HG02852 (cell line): ENCODE results near the gene SORL1.

Experiments used
- ATAC-seq: cut with Tn5 transposase; IDR thresholded peaks from one replicate; pipeline ENCODE4 v1.9.1; 2021; ENCODE audit warnings: mild to moderate bottlenecking, moderate library complexity; ENCODE audit not compliant: unreplicated experiment

The SORL1 gene

DNA sequence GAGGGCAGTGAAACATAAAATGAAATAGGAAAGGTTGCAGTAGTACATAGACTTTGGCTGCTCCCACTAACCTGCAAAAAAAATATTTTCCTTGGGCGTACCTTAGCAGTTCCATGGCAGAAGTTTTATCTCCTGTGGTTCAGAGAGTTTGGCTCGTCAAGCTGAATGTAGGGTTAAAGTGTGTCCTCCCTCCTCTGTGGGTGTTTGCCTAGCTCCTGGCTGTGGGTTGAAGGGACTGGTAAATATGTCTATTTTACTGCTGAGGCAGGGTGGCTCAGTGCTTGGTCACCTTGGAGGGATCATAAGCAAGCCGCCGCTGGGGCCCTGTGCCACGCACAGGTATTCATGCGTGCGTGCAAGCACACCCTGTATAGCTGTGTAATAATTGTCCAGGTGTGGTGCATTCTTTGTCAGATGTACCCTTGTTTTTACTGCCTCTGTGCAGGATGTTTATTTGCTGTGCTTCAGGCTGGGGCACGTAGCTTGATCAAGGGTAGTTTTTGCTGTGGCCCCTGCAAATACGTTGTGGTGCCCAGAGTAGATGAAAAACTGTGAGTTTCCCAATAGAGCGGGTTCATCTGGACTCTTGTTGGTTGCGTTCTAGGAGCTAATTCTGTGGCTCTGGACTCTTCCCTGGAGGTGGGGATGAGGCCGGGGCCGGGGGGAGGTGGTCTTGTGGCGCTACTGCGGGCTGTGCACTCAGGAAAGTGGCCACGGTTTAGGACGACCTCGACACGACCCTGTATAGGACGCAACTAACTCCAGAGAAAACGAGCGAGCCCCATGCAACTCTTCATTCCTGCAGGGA is 732 bp upstream of the SORL1 start:
- ATAC-seq: no peak

- ATAC-seq: no peak
Measured at GRCh38 chr11:121452609-121453150, 566 bp downstream of the SORL1 start, which contains the start of gene SORL1-AS1. Gene SORL1-AS1, minus strand, starts transcription at chr11:121452967.

DNA sequence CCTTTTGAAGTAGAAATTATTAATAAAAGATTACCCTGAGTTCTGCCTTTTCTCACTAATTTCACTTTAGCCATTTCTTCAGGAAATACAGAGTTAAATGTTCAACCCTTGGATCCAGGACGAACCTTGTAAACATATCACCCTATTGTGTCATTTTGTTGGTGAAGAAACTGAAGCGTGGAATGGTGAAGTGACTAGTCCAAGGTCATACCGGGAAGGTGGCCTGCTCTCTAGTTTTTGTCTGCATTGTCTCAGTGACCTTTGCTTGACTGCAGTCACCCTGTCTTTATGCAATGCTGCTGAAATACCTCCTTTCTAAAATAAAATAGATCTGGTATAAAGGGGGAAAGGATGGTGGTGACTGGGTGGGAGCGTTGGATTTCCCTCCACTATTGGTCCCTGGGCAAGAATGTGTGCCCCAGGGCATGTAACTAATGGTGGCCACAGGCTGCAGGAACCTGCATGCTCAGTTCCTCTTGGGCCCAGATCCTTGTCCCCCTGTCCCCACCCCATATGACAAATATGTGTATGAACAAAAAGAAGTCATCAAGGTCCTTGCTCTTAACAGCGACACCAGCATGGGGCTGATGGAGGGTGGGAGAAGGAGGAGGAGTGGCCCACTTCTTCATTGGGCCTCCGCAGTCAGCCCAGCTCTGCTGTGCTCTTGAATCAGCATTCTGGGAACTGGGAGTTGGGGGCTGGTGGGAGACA is 1.6 kb downstream of the SORL1 start:
- ATAC-seq: no peak

DNA sequence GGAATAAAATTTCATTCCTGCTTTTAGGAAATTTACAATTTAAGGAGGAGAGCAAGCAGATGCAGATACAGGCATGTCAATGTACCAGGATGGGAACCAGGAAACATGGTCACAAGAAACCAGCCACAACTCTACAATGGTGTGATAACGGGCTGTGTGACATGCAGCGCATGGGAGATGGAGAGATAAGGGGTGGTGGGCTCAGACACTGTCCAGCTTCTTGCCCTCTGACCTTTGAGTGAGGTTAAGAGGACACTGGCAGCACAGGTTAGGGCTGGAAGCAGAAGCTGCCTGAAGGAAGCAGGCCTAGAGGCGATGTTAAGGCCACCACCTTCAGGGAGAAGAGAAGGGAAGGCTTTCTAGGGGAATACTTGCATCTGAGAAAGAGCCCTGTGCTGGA is 3.0 kb downstream of the SORL1 start:
- no peak for ATAC-seq

DNA sequence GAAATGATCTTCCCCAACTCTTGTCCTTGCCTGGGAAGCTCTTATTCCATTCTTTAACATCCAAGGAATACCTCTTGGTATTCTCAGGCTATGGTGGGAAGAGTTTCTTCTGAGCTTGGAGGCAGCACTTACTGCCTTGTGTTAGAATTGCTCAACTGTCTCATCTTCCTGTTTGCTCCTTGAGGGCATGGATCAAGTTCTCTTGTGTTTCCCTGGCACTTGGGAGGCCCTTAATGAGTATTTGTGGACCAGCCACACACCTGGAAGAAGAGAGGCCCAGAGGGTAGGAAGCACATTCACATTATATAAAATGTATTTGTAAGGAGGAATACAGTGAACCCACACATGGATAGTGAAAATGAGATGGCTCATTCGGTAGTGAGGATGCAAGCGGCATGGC is 4.0 kb downstream of the SORL1 start:
- ATAC-seq: no peak

GRCh38 chr11:121456816-121457431 is 4.8 kb downstream of the SORL1 start:
- ATAC-seq: no peak

GRCh38 chr11:121458551-121458950 is 6.4 kb downstream of the SORL1 start:
- ATAC-seq: no peak

GRCh38 chr11:121459413-121460017 is 7.4 kb downstream of the SORL1 start:
- ATAC-seq: no peak

DNA sequence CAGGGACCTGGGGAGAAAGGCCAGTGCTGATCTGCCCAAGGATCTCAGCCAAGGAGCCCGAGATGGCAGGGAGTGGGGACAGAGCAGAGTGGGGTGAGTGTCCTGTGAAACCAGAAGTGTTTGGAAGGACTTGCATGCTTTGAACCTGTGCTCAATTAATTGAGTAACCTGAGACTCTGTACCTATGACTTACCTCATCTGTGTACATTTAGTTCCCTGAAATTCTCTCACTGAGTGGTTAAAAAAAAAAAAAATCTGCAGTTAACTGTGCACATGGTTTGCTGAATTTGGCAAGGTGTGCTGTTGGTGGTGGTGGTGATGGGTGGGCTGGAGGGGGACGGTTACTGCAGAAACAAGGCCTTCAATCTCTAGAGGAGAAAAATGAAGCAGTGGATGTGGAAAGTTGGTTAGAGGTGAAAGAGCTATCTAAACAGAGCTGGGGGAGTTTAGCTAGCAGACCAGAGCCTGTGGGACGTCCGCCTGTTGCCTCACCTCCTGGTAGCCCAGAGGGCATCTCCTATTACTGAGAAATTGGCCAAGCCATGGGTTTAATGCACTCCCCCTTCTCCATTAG is 8.9 kb downstream of the SORL1 start:
- ATAC-seq: no peak

GRCh38 chr11:121461843-121462242 is 9.7 kb downstream of the SORL1 start:
- no peak for ATAC-seq

DNA sequence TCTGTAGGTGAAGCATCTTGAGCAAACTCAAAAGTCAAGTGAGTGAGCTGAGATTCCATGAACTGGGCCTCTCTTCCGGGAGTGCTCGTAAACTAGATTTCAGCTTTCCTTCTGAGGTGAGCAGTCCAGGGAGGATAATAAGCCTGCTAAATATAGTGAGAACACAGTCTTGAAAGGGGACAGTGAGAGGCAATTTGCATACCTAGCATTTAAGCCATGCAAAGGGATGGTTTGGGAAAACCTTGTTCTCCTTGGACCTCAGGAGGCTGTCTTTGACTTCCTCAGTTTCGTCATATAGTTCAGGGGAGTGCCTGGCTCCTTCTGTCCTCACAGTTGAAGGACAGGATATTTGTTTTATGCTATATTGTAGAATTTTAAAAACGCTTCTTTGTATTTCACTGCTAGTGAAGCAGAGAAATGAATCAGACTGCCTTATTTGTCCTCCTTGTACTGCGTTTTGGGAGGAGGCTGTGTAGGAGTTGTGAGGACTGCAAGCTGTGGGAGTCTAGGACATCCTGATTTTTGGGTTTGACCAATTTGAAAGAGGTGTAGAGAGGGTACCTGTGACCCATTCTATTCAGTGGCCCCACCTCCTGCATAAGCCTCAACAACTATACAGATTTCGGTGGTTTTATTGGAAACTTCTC is 11.7 kb downstream of the SORL1 start:
- no peak for ATAC-seq

GRCh38 chr11:121464352-121464946 is 12.3 kb downstream of the SORL1 start:
- ATAC-seq: peak; percentile 34

DNA sequence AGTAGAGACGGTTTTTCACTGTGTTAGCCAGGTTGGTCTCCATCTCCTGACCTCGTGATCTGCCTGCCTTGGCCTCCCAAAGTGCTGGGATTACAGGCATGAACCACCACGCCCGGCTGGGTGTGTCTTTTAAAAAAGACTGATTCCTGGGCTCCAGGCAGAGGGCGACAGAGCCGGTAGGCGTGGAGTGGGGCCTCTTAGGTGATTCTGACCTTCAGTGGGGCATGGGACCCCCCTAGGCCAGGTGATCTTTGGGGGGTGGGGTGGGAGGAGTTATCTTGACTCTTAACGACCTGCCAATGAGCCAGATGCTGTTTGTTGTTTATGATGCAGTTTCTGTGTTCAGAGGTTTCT is 13.6 kb downstream of the SORL1 start:
- no peak for ATAC-seq

DNA sequence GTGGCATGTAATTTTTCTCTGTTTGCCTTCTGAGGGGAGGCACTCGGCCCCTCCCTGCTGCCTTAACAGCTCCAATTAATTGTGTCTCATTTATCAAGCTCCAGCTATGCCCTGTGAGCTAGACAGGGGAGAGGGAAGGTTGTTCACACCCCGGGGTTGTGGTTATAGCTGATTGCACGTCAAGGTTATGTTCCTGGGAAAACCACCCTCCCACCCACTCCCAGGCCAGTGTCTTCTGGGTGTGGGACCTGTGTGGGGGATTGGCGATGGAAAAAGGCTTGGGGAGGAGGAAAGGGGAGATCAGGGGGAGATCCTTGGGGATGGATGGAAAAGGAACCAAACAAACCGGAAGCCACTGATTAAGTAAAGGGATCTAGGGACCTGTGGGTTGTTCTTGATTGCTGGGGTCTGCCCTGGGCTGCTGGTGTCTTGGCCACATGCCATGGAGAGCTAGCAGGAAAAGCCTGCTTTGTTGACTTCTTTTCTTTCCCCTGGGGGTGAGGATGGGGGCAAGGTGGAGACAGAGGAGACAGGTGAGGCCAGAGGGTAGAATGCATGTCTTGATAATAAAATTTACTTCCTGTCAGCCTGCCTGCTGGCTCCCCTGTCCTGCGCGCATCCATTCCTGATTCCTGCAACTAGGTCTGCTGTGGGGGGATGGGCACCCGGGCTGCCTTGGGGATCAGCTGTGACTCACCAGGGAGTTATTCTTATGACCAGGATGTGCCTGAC is 14.1 kb downstream of the SORL1 start:
- no peak for ATAC-seq

GRCh38 chr11:121467471-121467870 is 15.4 kb downstream of the SORL1 start:
- ATAC-seq: no peak

- peak; percentile 64 for ATAC-seq
Measured at GRCh38 chr11:121467965-121468364, 15.9 kb downstream of the SORL1 start.

DNA sequence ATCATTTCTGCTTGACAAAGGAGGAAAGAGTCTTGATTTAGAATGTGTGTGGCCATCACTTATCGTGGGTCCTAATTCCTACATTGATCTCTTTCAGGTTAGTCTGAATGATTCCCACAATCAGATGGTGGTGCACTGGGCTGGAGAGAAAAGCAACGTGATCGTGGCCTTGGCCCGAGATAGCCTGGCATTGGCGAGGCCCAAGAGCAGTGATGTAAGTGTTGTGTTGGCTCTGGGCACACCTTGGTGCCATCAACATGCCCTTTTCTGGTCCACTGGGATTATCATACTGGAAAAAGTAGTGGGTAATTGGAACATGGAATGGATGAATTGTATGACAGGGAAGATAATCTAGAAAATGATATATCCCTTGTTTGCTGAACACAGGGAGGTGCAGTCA is 17.8 kb downstream of the SORL1 start:
- ATAC-seq: no peak

- no peak for ATAC-seq
Measured at GRCh38 chr11:121471167-121471566, 19.1 kb downstream of the SORL1 start.

GRCh38 chr11:121472312-121472711 is 20.2 kb downstream of the SORL1 start:
- no peak for ATAC-seq
